NCI-H2227 (cell line): ENCODE results near the gene CARD11.
"Not testable (repeated sequence)": the region's sequence is repeated elsewhere in the genome, so short reads cannot be mapped to it uniquely, and the experiment has no call there.

ENCODE experiments used
- DNase-seq: peaks from one replicate; lab custom pipeline; 2025; ENCODE audit not compliant: unreplicated experiment; lab: John Stamatoyannopoulos, UW

CARD11 gene

DNA sequence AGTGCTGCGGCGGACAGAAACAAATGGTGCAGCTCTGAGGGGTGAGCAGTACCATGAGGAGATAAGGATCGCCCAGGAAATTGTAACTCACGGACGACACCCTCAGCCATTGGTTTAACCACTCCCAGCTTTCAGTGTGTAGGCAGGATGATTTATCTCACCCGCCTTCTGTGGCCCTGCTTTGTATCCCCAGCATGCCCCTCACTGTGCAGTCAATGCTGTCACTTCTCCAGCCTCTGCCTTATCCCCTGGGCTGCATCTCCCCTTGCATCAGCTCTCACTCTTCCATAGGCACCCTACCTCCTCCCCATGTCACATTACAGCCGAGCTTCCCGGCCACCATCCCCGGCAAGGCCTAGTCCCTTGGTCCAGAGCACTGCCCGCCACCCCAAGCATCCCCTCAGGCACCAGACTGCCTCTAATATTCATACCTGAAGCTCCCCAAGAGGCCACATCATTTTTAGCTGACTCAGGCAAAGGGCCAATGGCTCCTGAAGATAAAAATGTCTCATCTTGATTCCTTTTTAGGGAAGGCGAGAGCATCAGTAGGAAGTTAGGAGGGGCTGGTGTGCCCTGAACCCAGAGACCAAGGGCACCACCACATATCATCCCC is 77.1 kb downstream of the CARD11 start:
- DNase-seq: no peak

DNA sequence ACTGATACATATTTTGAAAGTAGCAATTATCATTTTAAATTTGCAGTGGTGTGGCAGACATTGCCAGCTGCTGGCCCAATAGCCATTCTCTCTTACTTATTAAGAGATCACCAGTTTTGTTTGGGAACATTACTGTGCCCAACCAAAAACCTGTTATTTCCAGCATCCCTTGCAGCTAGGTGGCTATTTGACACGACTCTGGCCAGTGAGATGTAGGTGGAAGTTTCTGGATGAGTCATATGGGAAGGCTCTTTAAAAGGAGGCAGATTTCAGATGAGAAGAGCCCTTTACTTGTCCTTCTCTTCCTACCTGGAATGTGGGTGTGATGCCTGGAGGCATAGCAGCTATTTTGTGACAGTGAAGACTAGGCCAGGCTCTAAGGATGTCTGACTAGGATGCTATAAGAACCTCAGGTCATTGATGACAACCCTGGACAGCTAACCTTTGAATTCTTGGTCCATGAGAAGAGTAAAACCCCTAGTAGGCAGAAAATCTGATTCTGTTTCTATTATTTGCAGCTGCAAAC is 77.9 kb downstream of the CARD11 start:
- DNase-seq: no peak

DNA sequence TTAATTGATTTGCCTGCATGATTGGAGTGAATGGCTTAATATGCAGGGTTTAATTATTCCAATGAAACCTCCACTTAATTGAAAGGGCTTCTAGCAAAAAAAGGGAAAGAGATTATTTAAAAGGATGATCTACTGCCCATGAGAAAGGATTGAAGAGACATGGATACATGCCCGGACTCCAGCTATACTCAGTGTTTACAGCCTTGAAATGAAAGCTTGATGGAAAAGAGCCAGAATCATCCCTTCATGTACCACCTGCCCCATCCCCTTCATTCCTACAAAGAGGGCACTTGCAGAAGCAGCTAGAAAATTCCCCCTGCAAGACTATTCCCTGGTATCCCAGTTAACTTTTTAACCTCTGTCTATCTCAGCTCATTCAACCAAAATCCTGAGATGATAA is 78.4 kb downstream of the CARD11 start:
- no peak for DNase-seq

DNA sequence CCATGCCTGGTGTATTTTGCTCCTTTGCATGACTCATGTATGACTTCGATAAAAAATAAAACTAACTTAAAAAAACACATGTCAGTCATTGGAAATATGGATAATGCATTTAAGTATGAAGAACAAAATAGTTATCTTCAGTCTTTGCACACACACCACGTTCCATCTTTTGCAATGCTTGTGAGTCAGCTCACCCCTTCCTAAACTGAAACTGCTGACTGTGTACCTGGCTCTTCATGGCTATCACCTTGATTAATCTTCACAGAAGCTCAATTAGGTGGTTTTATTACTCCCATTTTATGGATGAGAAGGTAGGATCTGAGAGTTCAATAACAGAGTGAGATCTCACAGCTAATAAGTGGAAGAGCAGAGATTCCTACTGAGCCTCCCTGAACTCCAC is 79.5 kb downstream of the CARD11 start:
- DNase-seq: no peak

DNA sequence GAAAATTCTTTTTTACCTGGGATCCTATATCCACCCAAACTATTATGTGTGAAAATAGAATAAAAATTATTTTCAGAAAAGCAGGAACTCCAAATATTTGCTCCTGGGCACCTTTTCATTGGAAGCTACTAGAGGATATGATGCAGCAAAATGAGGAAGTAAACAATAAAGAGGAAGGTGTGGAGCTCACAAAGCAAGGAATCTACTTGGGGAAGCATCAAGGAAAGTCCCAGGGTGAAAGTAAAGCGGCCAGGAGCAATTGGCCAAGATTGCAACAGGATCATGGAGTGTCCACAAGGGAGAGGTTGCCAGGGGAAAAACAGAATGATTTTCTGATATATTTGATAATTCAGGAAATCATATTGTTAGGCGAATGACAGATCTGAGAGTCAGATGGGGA is 80.8 kb downstream of the CARD11 start:
- no peak for DNase-seq

DNA sequence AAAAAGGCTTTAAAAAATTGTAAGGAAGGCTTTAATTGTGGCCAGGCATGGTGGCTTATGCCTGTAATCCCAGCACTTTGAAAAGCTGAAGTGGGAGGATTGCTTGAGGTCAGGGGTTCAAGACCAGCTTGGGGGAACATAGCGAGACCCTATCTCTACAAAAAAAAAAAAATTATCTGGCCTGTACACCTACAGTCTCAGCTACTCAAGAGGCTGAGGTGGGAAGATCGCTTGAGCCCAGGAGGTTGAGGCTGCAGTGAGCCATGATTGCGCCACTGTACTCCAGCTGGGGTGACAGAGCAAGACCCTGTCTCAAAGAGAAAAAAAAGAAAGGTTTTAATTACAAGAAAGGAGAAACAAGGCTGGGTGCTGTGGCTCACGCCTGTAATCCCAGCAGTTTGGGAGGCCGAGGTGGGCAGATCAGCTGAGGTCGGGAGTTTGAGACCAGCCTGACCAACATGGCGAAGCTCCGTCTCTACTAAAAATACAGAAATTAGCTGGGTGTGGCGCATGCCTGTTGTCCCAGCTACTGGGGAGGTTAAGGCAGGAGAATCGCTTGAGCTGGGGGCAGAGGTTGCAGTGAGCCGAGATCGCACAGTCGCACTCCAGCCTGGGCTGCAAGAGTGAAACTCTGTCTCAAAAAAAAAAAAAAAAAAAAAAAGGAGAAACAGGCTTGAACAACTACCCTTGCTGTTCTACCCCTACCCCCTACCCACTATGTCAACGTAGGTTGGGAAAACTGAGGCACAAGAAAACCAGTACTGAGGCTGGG is 83.7 kb downstream of the CARD11 start:
- no peak for DNase-seq

DNA sequence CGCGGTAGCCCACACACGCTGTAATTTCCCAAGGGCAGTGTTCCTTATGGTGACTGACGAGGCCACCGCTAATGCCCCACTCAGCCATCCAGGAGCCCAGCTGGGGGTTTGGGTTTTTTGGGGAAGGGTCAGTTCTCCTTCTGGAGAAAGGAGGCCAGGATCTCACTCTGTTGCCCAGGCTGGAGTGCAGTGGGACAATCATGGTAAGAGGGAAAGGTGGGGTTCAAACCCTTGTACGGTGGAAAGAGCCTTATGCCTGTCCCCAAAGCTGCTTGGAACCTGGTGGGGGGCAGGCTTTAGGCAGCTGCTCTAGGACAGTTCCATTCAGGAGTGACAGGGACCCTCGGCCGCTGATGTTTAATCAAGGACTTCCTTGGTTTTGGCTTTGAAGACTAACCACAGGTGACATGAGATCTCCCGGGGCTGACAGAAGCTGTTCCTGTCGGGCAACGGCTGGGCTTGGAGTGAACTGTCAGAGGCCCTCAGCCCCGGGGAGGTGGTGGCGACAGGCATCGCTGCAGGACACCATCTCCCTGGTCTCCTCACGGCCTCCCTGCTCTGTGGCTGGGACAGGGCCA is 84.5 kb downstream of the CARD11 start:
- no peak for DNase-seq

DNA sequence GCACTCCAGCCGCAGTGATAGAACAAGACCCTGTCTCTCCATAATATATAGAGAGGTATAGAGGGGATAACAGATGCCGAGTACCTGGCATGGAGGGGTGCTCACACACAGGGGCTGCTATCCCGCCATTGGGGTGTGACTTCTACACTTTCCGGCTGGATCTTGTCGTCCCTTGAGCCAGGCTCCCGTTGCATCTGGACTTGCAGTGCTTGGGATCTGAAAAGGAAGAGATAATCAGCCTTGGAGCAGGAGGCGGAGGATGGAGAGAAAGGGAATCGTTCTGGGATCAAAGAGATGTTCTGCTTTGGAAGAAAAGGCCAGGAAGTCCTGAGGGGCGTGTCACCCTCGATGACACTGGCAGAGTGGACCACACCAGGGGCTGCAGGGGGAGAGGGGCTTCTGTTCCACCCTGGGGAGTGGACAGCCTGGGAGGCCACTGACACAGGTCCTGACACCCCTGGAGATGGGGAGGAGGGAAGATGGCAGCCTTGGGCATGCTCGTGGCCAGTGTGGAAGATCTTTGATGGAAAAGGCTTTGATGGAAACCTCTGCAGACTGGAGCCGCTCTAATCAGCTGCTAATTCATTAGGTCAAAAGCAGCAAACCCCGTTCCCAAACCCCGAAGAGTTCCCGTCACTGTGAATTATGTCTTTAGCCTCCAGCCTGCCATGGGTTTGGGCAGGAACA is 85.1 kb downstream of the CARD11 start:
- no peak for DNase-seq

DNA sequence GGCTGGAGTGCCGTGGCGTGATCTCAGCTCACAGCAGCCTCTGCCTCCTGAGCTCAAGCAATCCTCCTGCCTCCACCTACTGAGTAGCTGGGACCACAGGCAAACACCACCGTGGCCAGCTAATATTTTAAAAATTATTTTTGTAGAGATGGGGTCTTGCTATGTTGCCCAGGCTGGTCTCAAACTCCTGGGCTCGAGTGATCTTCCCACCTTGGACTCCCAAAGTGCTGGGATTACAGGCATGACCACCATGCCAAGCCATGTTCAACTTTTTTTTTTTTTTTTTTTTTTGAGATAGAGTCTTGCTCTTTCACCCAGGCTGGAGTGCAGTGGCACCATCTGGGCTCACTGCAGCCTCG is 86.3 kb downstream of the CARD11 start:
- DNase-seq: not testable (repeated sequence)

DNA sequence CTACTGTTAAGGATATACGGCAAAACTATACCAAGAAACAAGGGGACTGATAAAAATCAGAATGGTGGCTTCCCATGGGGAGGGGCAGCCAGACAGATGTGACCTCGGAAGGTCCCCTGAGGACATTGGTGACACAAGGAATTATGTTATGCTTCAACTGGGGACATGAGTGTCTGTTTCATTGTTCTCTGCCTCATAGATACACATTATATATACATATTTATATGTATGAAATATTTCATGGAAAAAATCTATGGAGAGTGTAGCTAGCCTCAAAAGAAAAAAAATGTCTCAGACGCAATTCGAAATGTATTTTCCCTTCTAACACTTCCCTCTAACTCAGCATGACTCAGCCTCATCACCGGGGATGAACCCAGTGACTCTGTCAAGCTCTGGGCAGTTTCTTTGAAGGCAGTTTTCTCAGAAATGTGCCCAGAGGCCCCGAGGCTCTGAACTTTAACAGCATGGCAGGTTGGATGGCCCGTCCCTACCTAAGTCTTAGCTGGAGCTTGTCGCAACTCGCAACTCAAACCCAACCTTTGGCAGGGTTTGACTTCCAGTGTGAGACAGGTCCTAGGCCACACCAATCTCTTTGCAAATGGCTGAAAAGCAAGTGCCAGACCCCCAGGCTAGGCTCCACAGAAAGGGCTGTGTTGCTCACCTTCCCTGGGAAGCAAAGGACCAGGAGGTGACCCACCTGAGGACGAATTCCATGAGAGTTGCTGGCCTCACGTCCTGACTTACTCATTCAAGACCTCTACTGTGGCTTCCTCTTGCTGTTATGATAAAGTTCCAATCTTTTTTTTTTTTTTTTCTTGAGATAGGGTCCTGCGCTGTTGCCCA is 86.9 kb downstream of the CARD11 start:
- no peak for DNase-seq

DNA sequence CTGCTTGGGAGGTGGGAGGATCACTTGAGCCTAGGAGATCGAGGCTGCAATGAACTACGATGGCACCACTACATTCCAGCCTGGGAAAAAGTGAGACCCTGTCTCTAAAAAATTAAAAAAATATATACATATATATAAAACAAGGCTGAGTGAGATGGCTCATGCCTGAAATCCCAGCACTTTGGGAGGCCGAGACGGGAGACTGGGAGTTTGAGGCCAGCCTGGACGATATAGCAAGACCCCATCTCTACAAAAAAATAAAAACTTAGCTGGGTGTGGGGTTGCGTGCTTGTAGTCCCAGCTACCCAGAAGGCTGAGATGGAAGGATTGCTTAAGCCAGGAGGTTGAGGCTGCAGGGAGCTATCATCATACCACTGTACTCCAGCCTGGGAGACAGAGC is 87.6 kb downstream of the CARD11 start:
- no peak for DNase-seq

DNA sequence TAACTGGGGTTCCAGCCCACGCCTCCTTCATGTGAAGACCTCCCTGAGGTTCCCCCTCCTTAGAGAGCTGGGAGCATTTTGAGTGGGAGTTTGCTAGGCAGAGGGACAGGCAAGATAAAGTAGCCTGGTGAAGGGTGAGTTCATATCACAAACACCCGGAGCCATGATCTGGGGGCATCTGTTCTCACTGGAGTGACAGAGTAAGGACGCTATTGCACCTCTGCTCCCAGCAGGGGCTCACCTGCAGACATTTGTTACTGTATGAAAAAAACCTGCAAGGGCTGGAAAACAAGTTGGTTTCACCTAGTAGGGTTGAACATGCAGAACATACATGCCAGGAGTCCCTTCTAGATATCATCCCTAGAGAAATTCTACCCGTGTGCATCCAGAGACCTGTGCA is 88.4 kb downstream of the CARD11 start:
- DNase-seq: no peak

DNA sequence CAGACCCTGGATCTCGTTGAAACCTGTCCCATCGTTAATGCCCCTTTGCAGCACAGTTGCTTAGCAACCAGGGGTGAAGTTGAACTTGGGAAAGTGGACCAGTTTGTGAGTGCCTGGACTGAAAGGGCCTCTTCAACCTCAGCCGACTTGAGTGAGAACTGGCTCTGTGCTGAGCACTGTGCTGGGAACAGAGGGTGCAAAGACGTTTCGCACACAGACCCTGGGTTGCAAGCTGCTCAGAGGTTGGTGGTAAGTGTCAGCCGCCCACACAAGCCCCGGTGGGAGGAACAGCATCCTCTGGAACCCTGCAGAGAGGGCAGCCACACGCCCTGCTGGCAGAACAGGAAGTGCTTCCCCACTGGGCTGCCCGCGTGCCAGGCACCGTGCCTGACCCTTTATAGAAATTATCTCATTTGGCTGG is 89.2 kb downstream of the CARD11 start:
- DNase-seq: no peak

DNA sequence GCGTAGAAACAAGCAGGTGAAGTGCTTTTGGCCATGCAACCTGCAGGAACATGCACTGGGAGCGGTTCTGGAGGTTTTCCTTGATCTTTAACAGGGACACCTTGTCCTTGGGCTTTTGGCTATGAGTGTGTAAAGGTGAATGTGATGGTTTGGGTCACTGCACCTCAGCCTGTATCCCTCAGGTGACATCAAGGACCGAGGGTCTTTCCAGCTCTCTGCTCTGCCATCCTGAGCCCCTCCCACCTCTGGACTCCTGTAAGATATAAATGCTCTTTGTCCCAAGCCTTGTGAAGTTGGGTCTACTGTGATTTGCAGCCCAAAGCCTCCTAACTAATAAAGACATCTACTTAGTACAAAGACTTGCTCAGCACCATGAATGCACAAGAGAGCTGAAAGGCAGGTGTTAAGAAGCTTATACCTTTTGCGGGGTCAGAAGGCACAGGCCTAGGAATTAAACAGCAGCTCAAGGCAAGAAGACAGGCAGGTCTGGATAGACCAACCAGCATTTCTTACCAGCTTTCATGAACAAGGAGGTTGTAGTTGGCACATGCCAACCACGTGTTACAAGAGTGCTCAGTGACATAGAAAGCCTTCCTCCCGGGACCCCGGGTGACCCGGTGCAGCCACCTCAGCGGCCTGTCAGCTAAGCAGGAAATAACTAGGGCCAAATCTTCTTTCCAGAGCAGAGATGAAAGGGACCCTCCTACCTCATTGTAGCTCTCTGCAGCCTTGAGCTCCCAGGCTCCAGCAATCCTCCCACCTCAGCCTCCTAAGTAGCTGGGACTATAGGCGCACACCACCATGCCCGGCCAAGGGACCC is 89.9 kb downstream of the CARD11 start:
- DNase-seq: no peak

DNA sequence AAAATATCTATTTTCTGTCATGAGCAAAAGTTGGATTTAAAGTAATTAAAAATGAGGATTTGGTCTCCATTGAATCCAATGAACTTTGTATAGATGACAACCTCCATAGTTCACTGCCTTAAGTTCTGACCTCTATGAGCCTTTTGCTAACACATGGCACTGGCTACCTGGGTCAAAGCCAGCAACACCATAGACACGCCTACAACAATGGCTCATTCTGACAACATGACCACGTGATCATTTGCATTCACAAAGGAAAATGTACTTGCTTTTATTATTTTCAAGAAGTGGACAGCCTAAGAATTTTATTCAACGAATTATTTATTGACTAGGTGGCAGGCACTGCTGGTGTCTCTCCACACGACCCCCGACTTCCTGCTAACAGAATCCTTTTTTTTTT is 90.6 kb downstream of the CARD11 start:
- no peak for DNase-seq

DNA sequence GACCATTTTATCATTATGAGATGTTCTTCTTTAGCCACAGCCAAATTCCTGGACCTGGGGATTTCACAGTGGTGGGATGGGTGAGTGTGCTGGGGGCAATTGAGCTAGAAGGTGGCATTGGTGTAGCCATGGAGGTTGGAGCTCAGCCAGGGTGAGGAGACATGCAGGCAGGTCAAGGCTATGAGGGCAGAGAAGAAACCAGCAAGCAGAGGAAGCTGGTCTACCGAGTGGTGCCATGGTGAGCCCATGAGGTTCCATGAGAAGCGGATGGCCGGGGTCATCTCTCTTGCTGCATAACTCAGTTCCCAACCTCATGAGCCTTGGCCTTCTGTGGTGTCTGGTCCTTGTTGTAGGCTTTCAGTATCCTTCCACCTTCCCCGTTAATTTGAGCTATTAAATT is 91.4 kb downstream of the CARD11 start:
- DNase-seq: no peak

DNA sequence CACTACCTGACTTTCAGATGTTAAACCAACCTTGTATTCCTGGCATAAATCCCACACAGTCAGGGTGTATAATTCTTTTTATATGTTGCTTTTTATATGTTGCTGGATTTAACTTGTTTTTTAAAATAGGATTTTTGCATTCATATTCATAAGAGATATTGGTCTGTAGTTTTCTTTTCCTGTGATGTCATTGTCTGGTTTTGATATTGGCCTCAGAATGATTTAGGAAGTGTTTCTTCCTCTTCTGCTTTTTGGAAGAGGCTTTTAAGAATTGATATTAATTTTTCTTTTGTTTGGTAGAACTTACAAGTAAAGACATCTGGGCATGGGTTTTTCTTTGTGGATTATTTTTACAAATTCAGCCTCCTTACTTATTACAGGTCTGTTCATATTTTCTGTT is 93.1 kb downstream of the CARD11 start:
- no peak for DNase-seq

DNA sequence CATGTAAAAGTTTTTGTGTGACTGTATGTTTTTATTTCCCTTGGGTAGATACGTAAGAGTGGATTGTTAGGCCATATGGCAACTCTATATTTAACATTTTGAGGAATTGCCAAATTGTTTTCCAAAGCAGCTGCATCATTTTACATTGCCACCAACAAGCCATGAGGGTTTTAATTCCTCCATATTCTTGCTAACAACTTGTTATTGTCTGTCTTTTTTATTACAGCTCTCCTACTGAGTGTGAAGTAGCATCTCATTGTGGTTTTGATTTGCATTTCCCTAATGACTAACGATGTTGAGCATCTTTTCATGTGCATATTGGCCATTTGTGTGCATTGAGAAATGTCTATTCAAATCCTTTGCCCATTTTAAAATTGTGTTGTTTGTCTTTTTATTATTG is 94.9 kb downstream of the CARD11 start:
- no peak for DNase-seq

DNA sequence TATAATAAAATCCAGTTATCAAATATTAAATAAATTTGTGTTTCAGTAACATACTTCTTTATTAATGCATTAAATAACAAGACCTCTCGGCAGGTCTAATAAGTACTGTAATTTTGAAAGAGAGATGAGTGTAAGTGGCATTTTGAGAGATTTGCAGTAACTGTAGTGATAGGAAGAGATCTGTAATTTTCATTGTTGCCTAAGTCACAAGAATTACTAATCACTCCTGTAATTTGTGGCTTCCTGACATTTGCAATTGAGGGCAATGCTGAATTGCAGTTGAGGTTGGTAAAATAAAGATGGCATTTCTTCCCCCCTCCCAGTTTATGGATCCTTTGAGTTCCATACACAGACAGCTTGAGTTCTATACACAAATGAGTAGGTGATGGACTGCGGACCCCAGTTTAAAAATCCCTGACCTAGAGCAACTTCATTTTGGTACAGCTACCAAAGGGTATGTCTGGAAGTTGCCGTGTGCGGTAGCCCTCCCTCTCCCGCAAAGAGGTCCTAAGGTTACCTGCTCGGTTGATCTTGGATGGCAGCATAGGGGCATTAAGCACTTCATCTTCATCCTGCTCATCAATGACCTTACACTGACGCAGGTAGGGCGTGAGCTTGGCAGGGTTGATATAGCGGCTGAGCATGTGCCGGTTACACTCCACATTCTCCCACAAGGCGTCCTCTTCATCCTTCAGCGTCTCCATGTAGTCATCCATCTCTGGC is 96.4 kb downstream of the CARD11 start:
- no peak for DNase-seq
